ENCODE measurements around the gene THBS3. TPM values are rescaled to one million over a fixed set of nuclear protein-coding genes. Genes with fewer than 3 reads are reported as not detected.

The THBS3 gene
- total and polyA plus RNA-seq, 9 of the 15 experiments (the other 6 are each of a cell fraction or from before 2014, with no cell fraction given) = 0.59 to 8.3 (median 3.2) TPM

GRCh38 chr1:155208541-155209311, 1.0 kb upstream of the THBS3 start, which contains the start of gene MTX1 (continued):
- TF ChIP-seq TAF7 (tag; IDR thresholded peaks at IDR 0.05) = no peak
- peak; percentile 80 for TF ChIP-seq RNF2 (IDR thresholded peaks at IDR 0.05)
- no peak for TF ChIP-seq IRF1 (CRISPR knock-in tag; IDR thresholded peaks at IDR 0.05; ENCODE audit: borderline replicate concordance)
- TF ChIP-seq USF2 (CRISPR knock-in tag; IDR thresholded peaks at IDR 0.05) = no peak
- TF ChIP-seq FOXK2 (conservative IDR thresholded peaks at IDR 0.05 in 1 of 2, IDR thresholded peaks at IDR 0.05 in 1 of 2; ENCODE audit: low read depth in 2 of 2) = peak; percentile 81 to 82
- no peak for TF ChIP-seq ATF3 (IDR thresholded peaks at IDR 0.05)
- TF ChIP-seq ATF3 (CRISPR knock-in tag; conservative IDR thresholded peaks at IDR 0.05) = no peak
- peak; percentile 41 for TF ChIP-seq MTA2 (IDR thresholded peaks at IDR 0.05; ENCODE audit: low read depth)
- no peak for TF ChIP-seq NR4A1 (CRISPR knock-in tag; IDR thresholded peaks at IDR 0.05)
- TF ChIP-seq NR4A1 (tag; IDR thresholded peaks at IDR 0.05) = no peak
- peak; percentile 71 for TF ChIP-seq L3MBTL2 (IDR thresholded peaks at IDR 0.05)
- TF ChIP-seq STAT5A (IDR thresholded peaks at IDR 0.05; ENCODE audit: borderline replicate concordance, low read length) = no peak
- 0 out of 2 replicates have a peak, but pooled peaks have one; percentile 54 for TF ChIP-seq ZC3H4 (CRISPR knock-in tag; IDR thresholded peaks at IDR 0.05; ENCODE audit: borderline replicate concordance)
- no peak; a peak in 1 of 4 replicates for TF ChIP-seq SIX5 (IDR thresholded peaks at IDR 0.05; ENCODE audit: borderline replicate concordance in 1 of 2, insufficient read depth in 1 of 2, low read depth in 1 of 2, low read length in 2 of 2)
- no peak for TF ChIP-seq HMG20B (CRISPR knock-in tag; IDR thresholded peaks at IDR 0.05)
- no peak for TF ChIP-seq SIRT6 (IDR thresholded peaks at IDR 0.05; ENCODE audit: low read depth, low read length)
- TF ChIP-seq TFAP4 (CRISPR knock-in tag; IDR thresholded peaks at IDR 0.05; ENCODE audit: borderline replicate concordance) = peak; percentile 61; the same call in 1 of the 2 replicates
- TF ChIP-seq HNRNPH1 (optimal IDR thresholded peaks at IDR 0.05; ENCODE audit: low read depth, low read length) = no peak
- no peak for TF ChIP-seq ZNF408 (CRISPR knock-in tag; IDR thresholded peaks at IDR 0.05; ENCODE audit: low read depth)
- TF ChIP-seq YBX1 (IDR thresholded peaks at IDR 0.05) = no peak
- no peak for TF ChIP-seq RBM15 (IDR thresholded peaks at IDR 0.05; ENCODE audit: insufficient read depth, low read length)
- TF ChIP-seq CCNT2 (IDR thresholded peaks at IDR 0.05; ENCODE audit: borderline replicate concordance, extremely low read depth, insufficient read length, low read depth, low read length) = peak; percentile 90
- no peak for TF ChIP-seq ZZZ3 (IDR thresholded peaks at IDR 0.05)
- no peak for TF ChIP-seq PPARD (CRISPR knock-in tag; IDR thresholded peaks at IDR 0.05)
- TF ChIP-seq TCF3 (CRISPR knock-in tag; IDR thresholded peaks at IDR 0.05) = no peak
- no peak for TF ChIP-seq XRCC4 (IDR thresholded peaks at IDR 0.05; ENCODE audit: extremely low read depth, insufficient read depth, insufficient read length)
- TF ChIP-seq ZNF785 (CRISPR knock-in tag; IDR thresholded peaks at IDR 0.05) = no peak
